GM18505 (cell line): ENCODE results near the gene PTPRH.
"Not testable (repeated sequence)": the region's sequence is repeated elsewhere in the genome, so short reads cannot be mapped to it uniquely, and the experiment has no call there.

Experiments used
- ATAC-seq: cut with Tn5 transposase; IDR thresholded peaks from one replicate; pipeline ENCODE4 v1.9.1; 2021; ENCODE audit not compliant: unreplicated experiment
- POLR2A ChIP-seq: IDR thresholded peaks from 4 replicates; pipeline ENCODE4 v1.6.1; 2011; ENCODE audit warnings: borderline replicate concordance; ENCODE audit not compliant: insufficient read depth, insufficient read length; ENCODE audit errors: extremely low read depth

Gene PTPRH

GRCh38 chr19:55232986-55233385, 23.7 kb upstream of the PTPRH start:
- ATAC-seq = no peak
- no peak for TF ChIP-seq POLR2A

- TF ChIP-seq POLR2A = no peak
- no peak for ATAC-seq
These were observed 22.9 kb upstream of the PTPRH start for GRCh38 chr19:55232286-55232602.

GRCh38 chr19:55231391-55232285, 22.3 kb upstream of the PTPRH start:
- ATAC-seq = no peak
- TF ChIP-seq POLR2A = no peak

- no peak for TF ChIP-seq POLR2A
- no peak for ATAC-seq
These were observed 21.5 kb upstream of the PTPRH start for GRCh38 chr19:55230780-55231179.

- no peak for ATAC-seq
- no peak for TF ChIP-seq POLR2A
These were observed 21.0 kb upstream of the PTPRH start for GRCh38 chr19:55230329-55230728.

- ATAC-seq = no peak
- TF ChIP-seq POLR2A = no peak
These were observed 20.5 kb upstream of the PTPRH start for GRCh38 chr19:55229789-55230182.

- no peak for ATAC-seq
- no peak for TF ChIP-seq POLR2A
These were observed 20.0 kb upstream of the PTPRH start for GRCh38 chr19:55229145-55229788.

GRCh38 chr19:55228403-55229031, 19.2 kb upstream of the PTPRH start, which contains the start of gene TMEM86B:
TSS of gene TMEM86B (minus strand) at chr19:55228763. CDS start at chr19:55228741, 22 bp downstream.
- TF ChIP-seq POLR2A = no peak
- no peak for ATAC-seq

- ATAC-seq = no peak
- no peak for TF ChIP-seq POLR2A
These were observed 18.7 kb upstream of the PTPRH start for GRCh38 chr19:55228015-55228391.

- no peak for TF ChIP-seq POLR2A
- ATAC-seq = no peak
These were observed 18.1 kb upstream of the PTPRH start for GRCh38 chr19:55227241-55228014.

- TF ChIP-seq POLR2A = no peak
- no peak for ATAC-seq
These were observed 17.5 kb upstream of the PTPRH start for GRCh38 chr19:55226788-55227187.

- ATAC-seq = no peak
- no peak for TF ChIP-seq POLR2A
These were observed 17.0 kb upstream of the PTPRH start for GRCh38 chr19:55226273-55226672.

GRCh38 chr19:55225415-55225958, 16.2 kb upstream of the PTPRH start:
- no peak for TF ChIP-seq POLR2A
- no peak for ATAC-seq

GRCh38 chr19:55224679-55225414, 15.5 kb upstream of the PTPRH start:
- not testable (repeated sequence) for ATAC-seq
